ENCODE data around the gene ACSS1. TPM values are rescaled to one million over a fixed set of nuclear protein-coding genes. Genes with fewer than 3 reads are reported as not detected.

Gene ACSS1
- total RNA-seq, 1 donor, result 3.5 TPM

GRCh38 chr20:25054995-25055629, 2.8 kb downstream of the ACSS1 start:
- peak; percentile 10 for DNase-seq (ENCODE audit: low read depth)
- H3K4me3 ChIP-seq (ENCODE audit: low read depth, low read length), result no peak overlapping the region
- TF ChIP-seq CTCF (IDR thresholded peaks at IDR 0.05; ENCODE audit: insufficient read depth, low read depth, low read length), result no peak

- no peak overlapping the region for H3K4me3 ChIP-seq (ENCODE audit: low read depth, low read length)
- DNase-seq (ENCODE audit: low read depth), result no peak
- no peak for TF ChIP-seq CTCF (IDR thresholded peaks at IDR 0.05; ENCODE audit: insufficient read depth, low read depth, low read length)
These were observed 3.7 kb downstream of the ACSS1 start for GRCh38 chr20:25054096-25054820.

- no peak overlapping the region for H3K4me3 ChIP-seq (ENCODE audit: low read depth, low read length)
- DNase-seq (ENCODE audit: low read depth), result peak; percentile 48
These were observed 4.5 kb downstream of the ACSS1 start for GRCh38 chr20:25053255-25054031.

GRCh38 chr20:25052255-25053194, 5.4 kb downstream of the ACSS1 start:
- no peak for TF ChIP-seq CTCF (IDR thresholded peaks at IDR 0.05; ENCODE audit: insufficient read depth, low read depth, low read length)
- peak; percentile 4 for DNase-seq (ENCODE audit: low read depth)
- H3K4me3 ChIP-seq (ENCODE audit: low read depth, low read length), result no peak overlapping the region

More at GRCh38 chr20:25053255-25054031, 4.5 kb downstream of the ACSS1 start:
- TF ChIP-seq CTCF (IDR thresholded peaks at IDR 0.05; ENCODE audit: insufficient read depth, low read depth, low read length), result no peak

DNA sequence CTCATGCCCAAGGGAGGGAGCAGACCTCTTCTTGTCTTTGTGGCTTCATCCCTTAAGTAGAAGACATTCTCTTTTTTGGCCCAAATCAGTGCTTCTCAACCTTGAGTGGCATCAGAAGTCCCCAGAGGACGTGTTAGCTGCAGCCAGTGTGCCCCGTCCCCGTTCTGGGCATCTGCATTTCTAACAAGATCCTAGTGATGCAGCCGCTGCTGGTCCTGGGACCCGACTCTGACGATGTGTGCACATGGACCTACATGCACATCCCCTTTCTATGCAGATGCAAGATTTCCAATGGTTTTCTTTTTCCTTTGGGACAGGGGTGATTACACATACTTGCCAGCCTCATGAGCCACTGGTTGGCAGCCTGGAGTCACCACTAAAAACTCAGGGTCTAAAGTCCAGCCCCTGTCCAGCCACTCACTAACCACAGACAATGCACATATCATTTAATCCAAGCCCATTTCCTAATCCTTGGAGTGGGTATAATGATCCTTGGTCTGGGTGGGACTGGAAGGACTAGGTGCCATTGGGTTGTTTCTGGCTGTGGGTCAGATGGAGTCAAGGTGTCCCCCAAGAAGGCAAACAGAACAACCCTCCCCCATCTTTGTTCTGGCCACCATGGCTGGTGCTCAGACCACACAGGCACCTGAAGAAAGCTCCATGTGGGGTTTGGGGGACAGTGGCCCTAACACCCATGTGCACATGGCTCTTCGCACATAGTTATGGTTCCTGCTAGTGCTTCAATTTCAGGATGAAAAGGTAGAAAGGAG, 6.4 kb downstream of the ACSS1 start:
- H3K4me3 ChIP-seq (ENCODE audit: low read depth, low read length), result no peak overlapping the region
- TF ChIP-seq CTCF (IDR thresholded peaks at IDR 0.05; ENCODE audit: insufficient read depth, low read depth, low read length), result no peak
- no peak for DNase-seq (ENCODE audit: low read depth)

All from fibroblast of villous mesenchyme (primary cell).